HG03460 (cell line): ENCODE data around the gene BBC3.
"Not testable (repeated sequence)": the region's sequence is repeated elsewhere in the genome, so short reads cannot be mapped to it uniquely, and the experiment has no call there.

Source experiments
- ATAC-seq: cut with Tn5 transposase; IDR thresholded peaks from one replicate; pipeline ENCODE4 v1.9.1; 2021; ENCODE audit not compliant: unreplicated experiment

Gene BBC3

GRCh38 chr19:47258434-47258833 is 27.4 kb upstream of the BBC3 start:
- ATAC-seq: no peak

- ATAC-seq: no peak
These were observed 26.6 kb upstream of the BBC3 start for GRCh38 chr19:47257411-47258169.

- peak; percentile 73 for ATAC-seq
These were observed 25.9 kb upstream of the BBC3 start for GRCh38 chr19:47256693-47257410.

GRCh38 chr19:47255879-47256692 is 25.1 kb upstream of the BBC3 start, which contains the start of gene CCDC9:
CCDC9 (plus strand) TSS chr19:47256525; CDS start chr19:47258401, 1,876 bp downstream.
- peak; percentile 46 for ATAC-seq

- no peak for ATAC-seq
These were observed 23.0 kb upstream of the BBC3 start for GRCh38 chr19:47253970-47254369.

GRCh38 chr19:47253467-47253881 is 22.5 kb upstream of the BBC3 start:
- ATAC-seq: no peak

- ATAC-seq: not testable (repeated sequence)
These were observed 22.0 kb upstream of the BBC3 start for GRCh38 chr19:47253016-47253415.

GRCh38 chr19:47247308-47247990 is 16.4 kb upstream of the BBC3 start:
- no peak for ATAC-seq

GRCh38 chr19:47243776-47244547 is 13.0 kb upstream of the BBC3 start:
- peak; percentile 53 for ATAC-seq

GRCh38 chr19:47243364-47243775 is 12.4 kb upstream of the BBC3 start:
- ATAC-seq: no peak

GRCh38 chr19:47241919-47242577 is 11.0 kb upstream of the BBC3 start:
- ATAC-seq: no peak

GRCh38 chr19:47240996-47241918 is 10.3 kb upstream of the BBC3 start:
- no peak for ATAC-seq

- ATAC-seq: no peak
These were observed 9.6 kb upstream of the BBC3 start for GRCh38 chr19:47240556-47240955.

- ATAC-seq: no peak
These were observed 8.8 kb upstream of the BBC3 start for GRCh38 chr19:47239610-47240296.

- ATAC-seq: no peak
These were observed 8.2 kb upstream of the BBC3 start for GRCh38 chr19:47239152-47239551.

GRCh38 chr19:47236072-47236675 is 5.2 kb upstream of the BBC3 start:
- ATAC-seq: no peak

GRCh38 chr19:47232422-47233211 is 1.6 kb upstream of the BBC3 start:
- ATAC-seq: no peak
